Endometrium (tissue), 2 donors: ENCODE results near the gene CACNA2D1.
A peak's percentile ranks its signal among the peaks of the same experiment; 100 is the strongest.

Source experiments
- FAIRE-seq: peaks from 2 replicates; lab custom pipeline; 2012; peaks lifted over from hg19 to GRCh38; lab: Jason Lieb, UNC
- donor health status: control.
- donor health status: control.

CACNA2D1 gene

DNA sequence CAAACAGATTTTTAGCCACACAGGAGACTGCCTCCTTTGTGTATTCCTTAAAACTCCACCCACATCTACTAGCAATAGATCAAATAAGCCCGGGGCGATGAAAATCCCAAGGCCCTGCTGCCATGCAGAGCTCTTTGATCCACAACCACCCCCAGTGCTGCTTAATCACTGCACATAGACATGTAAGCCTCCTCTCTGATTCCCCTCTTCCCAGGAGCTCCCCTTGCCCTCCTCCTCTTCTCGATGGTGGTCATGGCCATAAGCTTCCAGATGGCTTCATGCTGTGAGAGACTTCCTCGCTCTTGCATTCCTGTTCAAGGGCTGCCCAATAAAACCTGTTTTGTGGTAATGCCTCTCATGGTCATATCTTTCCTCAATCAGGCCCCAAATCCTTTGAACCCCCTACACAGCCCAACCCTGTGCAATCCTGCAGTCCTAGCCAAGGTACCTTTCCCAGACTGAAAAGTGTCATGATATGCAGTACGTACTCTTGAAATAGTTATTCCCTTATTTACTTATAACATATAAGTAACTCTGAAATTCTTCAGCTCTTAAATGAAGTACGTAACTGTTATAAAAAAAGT, 158.5 kb downstream of the CACNA2D1 start:
- no peak for FAIRE-seq

DNA sequence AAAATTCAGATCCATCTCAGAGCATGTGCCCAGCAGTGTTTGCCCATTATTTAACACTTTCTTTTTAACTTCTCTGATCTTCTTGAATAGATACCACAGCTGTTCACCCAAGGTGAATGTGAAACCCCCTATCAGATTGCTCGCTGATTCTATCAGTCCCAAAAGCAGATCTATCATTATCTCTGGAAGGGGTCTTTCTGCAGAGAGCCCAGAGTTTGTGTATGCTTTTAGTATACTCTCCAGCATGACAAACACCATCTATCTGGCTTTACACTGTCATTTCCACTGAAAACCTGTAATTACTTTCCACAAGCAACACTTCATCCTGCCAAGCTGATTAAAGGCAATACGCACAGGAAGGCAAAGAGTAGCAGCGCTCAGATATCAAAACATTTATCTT, 168.2 kb downstream of the CACNA2D1 start:
- no peak for FAIRE-seq

DNA sequence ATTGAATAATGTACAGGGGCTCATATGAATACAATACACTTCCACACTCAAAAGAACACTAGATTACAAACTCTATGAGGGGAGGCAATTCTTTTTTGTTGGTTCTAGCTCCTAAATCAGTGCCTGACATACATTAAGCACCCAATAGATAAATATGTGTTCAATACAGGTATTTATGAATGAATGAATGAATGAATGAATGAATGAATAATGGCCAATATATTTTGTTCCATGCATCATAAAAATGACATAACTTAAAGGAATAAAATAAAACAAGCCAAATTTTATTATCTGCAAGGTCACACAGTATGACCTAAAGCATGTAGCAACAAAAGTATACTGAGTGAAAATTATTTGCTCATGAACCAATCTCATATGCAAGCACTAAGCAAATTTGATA, 168.9 kb downstream of the CACNA2D1 start:
- FAIRE-seq: no peak

DNA sequence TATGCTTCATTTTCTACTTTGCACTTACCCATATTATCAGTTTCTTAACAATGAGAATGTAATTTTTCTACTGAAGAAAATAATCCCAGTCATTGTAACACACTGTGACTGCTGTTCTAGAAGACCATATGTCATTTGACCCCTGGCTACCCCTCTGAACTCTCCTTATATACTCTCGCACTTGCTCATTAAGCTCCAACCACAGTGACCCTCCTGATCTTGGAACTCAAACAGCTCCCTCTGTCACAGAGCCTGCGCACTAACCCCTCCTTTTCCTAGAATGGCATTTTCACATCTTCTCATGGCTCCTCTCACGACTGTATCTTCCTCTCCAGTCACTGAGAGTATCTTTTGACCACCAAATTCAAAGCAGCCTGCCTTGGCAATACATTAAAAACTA, 169.7 kb downstream of the CACNA2D1 start:
- FAIRE-seq: no peak

DNA sequence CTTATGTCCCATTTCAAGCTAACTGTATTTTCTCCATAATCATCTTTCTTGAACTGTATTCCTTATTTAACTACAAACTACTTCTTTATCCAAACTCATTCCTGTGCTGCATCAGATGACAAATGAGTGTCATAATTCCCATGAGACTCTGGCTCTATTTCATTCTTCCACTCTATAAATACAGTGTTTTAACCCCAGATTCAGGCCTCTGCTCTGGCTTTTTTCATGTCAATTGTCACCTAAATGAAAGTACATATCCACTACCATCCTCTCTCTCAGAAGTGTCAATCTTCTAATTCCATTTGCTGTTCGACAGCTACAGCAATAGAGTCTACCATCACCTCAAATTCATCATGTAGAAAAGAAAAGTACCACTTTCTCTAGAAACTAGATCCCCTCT, 172.7 kb downstream of the CACNA2D1 start:
- FAIRE-seq: no peak

DNA sequence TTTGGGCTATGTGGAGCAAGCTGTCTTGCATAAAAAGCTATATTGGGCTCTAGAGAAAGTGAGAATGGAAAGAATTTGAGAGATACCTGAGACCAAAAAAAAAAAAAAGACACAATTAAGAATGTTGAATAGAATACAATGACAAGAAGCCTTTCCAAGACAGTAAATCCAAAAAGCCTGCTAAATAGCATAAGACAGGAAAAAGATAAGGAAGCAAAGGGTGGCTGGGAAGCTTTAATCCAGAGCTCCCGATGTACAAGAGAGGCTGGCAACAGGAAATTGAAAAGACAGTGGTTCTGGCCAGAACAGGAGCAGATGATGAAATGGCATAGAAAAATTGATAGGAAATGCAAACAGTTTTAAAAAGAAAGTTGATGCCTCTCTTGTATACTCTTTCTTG, 174.9 kb downstream of the CACNA2D1 start:
- FAIRE-seq: no peak

DNA sequence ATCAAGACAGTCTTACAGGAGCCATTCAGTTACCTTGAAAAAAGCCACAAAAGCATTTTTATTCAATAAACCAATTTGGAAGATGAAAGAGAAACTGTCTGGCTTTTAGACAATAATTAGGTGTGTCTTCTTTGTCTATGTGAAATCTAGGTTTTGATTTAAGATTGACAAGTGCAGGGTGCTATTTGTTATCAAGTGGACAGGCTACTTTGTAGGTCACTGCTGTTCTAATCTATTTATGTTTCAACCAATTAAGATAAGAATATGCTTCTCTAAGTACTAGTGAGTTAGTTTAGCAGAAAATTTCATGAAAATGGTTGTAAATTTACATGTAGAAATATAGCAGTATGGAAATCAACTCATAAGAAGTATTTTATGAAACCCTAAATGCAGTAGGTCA, 177.5 kb downstream of the CACNA2D1 start:
- FAIRE-seq: no peak

DNA sequence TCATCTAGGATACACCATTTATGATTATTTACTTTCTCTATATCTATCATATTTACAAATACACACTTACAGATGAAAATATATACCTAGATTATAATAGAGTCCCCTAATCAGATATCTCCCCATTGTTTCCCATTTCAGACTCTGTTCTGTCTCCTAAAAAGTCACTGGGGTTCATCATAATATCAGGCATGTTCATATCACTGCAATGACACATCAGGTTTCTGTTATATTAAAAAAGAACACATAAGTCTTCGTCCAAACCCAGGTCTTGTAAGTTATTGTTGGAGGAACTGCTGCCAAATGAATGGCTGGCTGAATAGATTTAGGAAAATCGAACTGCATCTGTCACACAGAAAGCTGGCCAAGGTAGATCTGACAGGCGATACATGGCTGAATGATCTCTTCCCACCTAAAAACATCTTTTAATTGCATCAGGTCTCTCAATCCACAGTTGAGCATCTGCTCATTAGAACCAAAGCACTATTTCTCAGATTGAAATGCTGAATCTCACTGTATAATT, 178.7 kb downstream of the CACNA2D1 start:
- FAIRE-seq: no peak

DNA sequence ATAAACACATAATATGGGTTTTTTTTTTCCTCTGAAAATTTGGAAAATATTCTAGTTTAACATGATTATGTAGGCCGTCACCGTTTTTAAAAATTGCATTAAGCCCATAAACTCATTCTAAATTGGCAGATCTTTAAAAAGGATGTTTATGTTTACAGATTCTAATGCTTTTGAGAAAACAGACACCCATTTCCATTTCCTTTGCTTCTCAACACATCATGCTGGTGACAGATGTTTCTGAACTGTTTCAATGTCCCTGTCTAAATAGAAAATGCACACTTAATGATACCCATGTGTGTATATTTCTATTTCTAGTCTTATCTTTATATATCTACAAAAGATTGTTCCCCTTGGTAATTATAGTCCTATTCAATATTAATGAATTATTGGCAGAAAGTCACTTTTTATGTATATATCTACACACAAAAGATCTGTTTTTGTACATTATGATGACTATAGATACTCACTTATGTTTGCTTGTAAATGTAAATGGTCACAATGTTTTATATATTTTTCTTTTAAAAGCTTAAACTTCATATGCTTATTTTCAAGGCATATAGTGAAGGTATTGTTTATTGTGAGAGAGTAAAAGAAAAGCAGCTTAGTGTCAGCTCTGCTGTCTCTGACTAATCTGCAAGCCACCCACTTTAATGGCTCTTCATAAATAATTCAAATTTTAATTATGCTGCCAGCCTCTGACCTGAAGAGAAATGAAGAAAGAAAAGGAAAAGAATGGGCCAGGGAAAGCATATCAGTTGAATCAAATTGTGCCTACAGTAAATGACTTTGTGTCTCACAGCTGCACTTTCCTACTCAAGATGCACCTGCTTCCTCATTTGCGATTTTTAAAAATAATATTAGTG, 179.4 kb downstream of the CACNA2D1 start:
- peak; percentile 80 for FAIRE-seq

DNA sequence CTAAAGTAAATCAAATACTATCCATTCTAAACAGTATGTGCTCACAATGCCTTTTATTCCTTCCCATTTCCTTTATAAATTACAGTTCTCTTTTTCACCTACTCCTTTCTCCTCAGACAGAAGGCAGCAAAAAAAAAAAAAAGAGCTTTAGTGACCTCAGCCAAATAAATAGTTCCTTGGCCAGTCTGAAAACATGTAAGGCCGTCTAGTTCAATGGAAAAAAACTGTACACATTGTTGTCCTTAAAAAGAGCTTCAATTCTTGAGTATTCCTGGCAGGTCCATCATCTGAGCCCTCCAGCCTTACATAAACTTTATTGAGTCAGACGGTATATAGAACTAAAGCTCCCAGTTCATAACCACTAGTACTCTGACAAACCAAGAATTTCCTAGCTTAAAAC, 185.4 kb downstream of the CACNA2D1 start:
- FAIRE-seq: no peak

DNA sequence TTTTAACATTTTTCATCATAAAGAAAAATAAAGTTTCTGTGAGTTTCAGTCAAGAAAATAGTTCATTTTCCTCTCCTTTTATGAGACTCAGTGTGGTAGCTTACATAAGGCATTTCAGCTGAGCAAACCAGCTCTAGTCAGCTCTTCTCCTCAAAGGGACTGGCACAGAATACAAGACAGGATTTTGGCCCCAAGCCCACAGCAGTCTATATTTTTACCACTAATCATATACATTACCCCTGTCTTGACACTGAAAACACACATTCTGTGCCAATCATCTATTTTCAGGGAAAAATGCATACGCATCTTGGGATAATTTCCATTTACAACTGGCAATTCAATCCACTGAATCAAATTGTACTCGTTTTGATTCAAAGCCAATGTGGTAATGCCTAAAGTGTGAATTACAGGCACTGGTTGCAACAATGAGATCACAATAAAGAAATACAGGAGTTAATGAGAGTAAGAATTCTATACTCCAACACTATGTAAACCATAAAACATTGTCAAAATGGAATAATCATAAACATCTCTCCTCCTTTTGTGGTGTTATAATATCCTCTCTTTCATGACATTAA, 186.4 kb downstream of the CACNA2D1 start:
- no peak for FAIRE-seq

DNA sequence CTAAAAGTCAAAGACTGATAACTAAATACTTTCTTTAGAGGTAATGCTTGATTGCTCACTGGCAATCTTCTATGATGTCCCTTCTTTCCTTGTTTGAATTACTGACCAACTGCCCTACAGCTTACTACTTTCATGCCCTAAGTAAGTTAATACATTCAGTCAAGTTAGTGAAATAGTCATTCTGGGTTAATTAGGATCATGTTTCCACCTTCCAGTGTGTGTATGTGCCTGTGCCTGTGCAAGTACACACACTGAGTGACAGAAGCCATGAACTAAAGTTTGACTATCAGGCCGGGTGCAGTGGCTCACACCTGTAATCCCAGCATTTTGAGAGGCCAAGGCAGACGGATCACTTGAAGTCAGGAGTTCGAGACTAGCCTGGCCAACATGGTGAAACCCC, 187.9 kb downstream of the CACNA2D1 start:
- FAIRE-seq: no peak

DNA sequence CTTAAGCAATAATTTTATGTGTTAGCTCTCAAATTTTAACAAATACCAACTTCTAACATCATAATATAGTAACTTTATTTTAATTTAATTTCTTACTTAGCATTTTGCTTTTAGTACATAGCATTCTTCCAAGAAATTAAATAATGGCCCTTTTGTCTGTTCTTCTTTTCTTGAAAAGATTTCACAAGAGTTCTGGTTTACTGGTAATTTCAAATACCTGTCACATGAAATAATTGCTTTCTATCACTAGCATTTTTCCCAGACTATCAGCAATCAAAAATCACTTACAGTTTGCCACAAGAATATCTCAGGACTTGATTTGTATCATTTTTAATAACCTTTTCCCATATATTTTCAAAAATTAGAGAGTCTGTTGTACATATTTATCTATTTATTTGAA, 193.0 kb downstream of the CACNA2D1 start:
- FAIRE-seq: no peak

DNA sequence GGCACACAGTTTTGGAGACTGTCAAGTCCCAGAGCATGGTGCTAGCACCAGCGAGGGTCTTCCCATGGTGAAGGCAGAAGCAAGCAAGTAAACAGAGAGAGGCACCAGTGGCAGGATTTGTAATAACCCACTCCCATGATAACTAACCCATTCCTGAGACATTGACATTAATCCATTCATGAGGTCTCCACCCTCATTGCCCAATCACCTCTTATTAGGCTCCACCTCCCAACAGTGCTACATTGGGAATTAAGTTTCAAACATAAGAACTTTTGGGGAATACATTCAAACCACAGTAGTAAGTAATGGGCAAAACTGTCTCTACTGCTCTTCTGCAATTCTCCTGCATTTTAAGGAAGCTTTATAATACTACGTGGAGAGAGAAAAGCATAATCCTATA, 193.6 kb downstream of the CACNA2D1 start:
- no peak for FAIRE-seq

DNA sequence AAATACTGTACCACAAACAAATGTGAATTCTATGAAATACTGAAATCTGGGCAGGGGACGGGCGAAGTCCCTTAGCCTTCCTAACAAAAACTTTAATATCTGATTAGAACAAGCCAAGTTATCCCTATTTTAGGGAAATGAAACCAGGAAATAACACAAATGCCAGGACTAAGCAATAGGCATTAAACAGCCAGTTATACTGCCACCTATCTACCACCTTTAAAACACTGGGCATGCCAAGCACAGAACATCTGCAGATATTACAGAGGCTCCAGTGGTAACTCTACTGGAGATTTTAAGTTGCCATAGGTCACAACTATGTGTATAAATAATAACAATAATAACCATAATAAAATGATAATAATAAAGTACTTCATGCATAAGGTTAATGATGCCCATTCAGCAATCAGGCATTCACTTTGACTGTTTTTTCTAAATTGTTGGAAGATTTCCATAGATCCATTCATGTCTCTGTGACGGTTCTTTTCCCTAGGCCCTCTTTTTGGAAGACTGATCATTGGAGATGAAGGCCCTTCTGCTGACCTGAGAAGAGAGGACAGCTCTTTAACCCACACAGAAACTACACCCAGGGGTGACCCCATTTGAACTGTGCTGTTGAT, 195.7 kb downstream of the CACNA2D1 start:
- no peak for FAIRE-seq

DNA sequence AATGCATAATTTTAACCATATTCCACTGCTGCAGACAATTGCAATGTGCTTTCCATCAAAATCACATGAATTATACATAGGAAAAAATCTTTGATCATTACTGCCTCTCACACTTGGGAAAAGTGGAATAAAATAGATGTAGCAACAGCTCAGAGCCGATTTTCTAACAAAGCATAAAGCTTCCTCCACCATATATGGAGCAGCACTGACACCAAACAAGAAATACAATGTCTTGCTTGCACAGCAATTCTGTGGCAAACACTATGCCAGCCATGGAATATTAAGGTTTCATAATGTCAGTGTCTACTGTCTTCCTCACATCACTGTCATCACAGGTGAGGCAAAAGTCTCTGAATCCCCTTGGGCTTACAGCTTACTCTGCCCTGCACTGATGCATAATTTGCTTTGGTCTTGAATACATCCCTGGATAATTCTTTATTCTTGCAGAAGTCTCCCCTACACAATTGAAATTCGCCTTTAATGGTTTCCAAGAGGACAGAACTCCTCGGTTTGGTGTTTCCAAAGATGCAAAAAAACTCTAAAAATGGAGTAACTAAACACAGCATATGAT, 198.5 kb downstream of the CACNA2D1 start:
- FAIRE-seq: no peak

DNA sequence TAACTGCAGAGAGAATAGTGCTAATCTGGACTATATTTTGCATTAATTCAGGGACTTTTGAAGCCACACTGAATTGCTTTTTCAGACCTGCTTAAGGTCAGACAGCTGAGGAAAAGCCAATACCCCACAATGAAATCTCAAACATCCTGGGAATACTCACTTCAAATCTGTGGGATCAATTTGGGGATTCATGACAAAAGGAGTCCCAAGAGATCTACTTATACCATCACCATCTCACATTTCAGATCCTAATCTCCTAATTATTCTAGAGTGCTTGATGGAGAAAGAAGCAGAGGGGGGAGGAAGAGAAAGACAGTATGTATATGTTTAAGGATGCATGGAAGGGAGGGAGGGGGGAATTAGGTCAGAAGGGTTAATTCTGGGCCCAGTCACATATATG, 202.2 kb downstream of the CACNA2D1 start:
- FAIRE-seq: no peak

DNA sequence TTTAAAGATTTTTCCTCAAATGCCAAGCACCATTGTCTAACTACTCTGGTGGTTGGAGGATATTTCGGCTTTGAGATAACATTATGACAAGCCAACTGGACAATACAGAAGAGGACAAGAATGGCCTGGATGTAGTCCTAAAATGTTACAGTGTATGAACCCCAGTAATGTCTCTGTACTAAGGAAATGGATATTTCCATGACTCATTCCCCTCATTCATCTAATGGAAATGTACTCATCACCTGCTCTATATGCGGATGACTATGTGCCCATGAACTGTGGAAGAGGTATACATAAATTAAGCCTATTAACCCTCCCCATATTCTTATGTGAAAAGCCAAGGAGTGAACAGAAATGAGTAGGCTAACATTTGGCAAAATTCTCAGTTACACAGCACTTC, 207.9 kb downstream of the CACNA2D1 start:
- FAIRE-seq: no peak

DNA sequence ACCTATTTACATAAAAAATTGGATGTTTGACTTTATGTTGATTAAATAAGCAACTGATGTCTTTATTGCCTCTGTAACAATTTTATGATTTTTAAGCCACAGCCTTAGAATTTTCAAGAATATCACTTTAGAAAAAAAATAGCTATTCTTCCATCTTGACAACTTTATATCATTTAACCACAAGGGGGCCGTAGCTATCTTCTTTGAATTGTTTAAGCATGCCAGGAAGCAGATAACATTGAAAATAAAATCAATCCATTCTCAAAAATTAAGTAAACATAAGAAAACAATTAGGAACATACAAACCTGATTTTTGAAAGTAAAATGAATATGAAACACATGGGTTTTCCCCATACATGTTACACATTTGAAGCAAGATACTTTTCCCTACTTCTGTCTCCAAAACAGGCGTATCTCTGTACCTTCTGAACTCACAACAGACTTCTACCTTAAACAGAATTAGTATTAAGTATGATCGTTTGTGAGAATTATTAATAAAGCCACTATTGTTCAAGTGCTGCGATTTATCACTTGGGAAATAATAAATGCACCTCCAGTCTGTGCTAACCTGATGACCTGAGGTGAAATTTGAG, 209.0 kb downstream of the CACNA2D1 start:
- FAIRE-seq: peak; percentile 91

DNA sequence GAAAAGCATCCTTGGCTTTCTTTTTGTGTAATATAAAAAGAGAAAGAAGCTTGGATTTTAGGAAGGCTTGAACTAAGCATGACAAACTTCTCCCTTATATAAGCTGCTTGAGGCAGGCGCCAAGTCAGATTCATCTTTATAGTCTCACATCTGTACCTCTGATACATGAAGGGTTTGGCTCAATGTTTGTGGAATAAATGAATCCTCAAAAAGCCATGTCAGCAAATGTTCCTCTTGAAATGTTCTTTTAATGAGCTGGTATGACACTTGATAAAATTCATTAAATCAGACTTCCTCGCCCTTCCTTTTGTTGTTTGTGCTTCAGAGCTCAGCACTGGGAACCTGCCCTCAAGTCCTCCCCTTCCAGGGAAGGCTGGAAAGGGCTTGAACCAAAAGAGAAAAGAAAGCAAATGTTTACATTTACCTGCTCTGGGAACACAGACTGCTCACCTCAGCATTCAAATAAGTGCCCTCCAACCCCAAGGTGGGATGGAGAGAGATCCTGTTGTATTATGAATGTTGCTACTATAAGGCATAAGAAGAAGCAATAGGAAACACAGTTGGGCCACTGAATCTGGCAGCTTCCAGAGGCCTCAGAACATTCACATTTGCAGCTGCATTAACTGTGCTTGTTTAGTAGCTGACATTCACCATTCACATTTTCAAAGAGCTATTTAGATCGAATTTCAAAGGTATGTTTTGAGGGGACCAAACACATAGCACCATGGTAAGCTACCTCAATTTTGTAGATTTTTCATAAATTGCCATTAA, 212.6 kb downstream of the CACNA2D1 start:
- FAIRE-seq: no peak

DNA sequence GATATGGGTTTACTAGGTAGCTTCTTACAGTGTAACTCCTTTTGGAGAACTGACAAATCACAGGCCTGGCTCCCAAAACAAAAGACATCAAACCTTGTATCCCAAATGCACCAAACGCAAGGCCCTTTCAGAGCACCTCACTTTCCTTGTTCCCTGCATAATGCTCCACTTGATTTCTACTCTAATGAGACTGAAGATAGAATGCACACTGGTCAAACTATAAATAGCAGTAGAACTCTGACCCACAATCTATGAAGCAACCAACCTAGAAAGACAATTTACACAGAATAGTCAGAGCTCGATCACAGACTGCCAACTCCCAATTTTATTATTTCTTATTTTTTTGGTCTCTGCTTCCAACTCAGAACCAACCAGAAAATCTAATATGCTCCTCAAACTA, 214.4 kb downstream of the CACNA2D1 start:
- FAIRE-seq: no peak
